Frontal cortex (tissue), 4 donors: ENCODE data around the gene CYP2W1. TPM values are rescaled to one million over a fixed set of nuclear protein-coding genes. Genes with fewer than 3 reads are reported as not detected.
A peak's percentile ranks its signal among the peaks of the same experiment; 100 is the strongest.
"Not testable (repeated sequence)": the region's sequence is repeated elsewhere in the genome, so short reads cannot be mapped to it uniquely, and the experiment has no call there.

Experiments
- DNase-seq, 2 donors: peaks; one replicate each; pipeline ENCODE4 v3.0.0; 2012; ENCODE audit warnings: low spot score in 2 of 2
- FAIRE-seq: peaks from 2 replicates; lab custom pipeline; 2012; peaks lifted over from hg19 to GRCh38; lab: Jason Lieb, UNC
- total RNA-seq: library from RNA; depleted of rRNA; stranded (reverse); fragments of >200 nt; gene quantifications from one replicate; pipeline ENCODE4 v1.2.3, GENCODE V29; 2014
- donor health status: control.
- donor health status: control.
- donor health status: control.

CYP2W1 gene
- total RNA-seq, 1 donor from 2014 or later: not detected

- FAIRE-seq (no peak), DNase-seq (no peak)
Observed at GRCh38 chr7:949021-949934, 33.7 kb upstream of the CYP2W1 start.

GRCh38 chr7:951881-952547, 31.0 kb upstream of the CYP2W1 start:
- DNase-seq (no peak), FAIRE-seq (no peak)

GRCh38 chr7:952548-953441, 30.2 kb upstream of the CYP2W1 start:
- no peak for FAIRE-seq
- DNase-seq: no peak

- FAIRE-seq (no peak), DNase-seq (peak; percentile 76 to 79)
Observed at GRCh38 chr7:953547-954327, 29.2 kb upstream of the CYP2W1 start.

GRCh38 chr7:954330-955238, 28.4 kb upstream of the CYP2W1 start, which contains the start of gene ADAP1:
Gene ADAP1 (minus strand): TSS chr7:954680. CDS start chr7:954477, 203 bp downstream.
- no peak for FAIRE-seq
- peak; percentile 75 to 85 for DNase-seq

GRCh38 chr7:956031-956430, 26.9 kb upstream of the CYP2W1 start:
- DNase-seq (no peak), FAIRE-seq (no peak)

GRCh38 chr7:957418-958220, 25.4 kb upstream of the CYP2W1 start:
- DNase-seq (no peak), FAIRE-seq (no peak)

- DNase-seq (no peak), FAIRE-seq (no peak)
Observed at GRCh38 chr7:958221-959200, 24.5 kb upstream of the CYP2W1 start.

GRCh38 chr7:959271-959670, 23.7 kb upstream of the CYP2W1 start:
- FAIRE-seq (no peak), DNase-seq (no peak)

- not testable (repeated sequence) for DNase-seq, FAIRE-seq
Observed at GRCh38 chr7:959740-960139, 23.2 kb upstream of the CYP2W1 start.

GRCh38 chr7:960269-960871, 22.6 kb upstream of the CYP2W1 start:
- DNase-seq: no peak
- FAIRE-seq: no peak

GRCh38 chr7:960972-961371, 22.0 kb upstream of the CYP2W1 start:
- not testable (repeated sequence) for FAIRE-seq, DNase-seq

- no peak for DNase-seq
- FAIRE-seq: no peak
Observed at GRCh38 chr7:961546-962400, 21.2 kb upstream of the CYP2W1 start.

- DNase-seq: no peak
- FAIRE-seq: no peak
Observed at GRCh38 chr7:962401-963081, 20.4 kb upstream of the CYP2W1 start.
